NCI-H524 (cell line): ENCODE measurements around the gene CTNND1.

Source experiments
- DNase-seq, 2 experiments: peaks; one replicate each; lab custom pipeline; 2025; lab: John Stamatoyannopoulos, UW

CTNND1 gene

GRCh38 chr11:57764021-57764420, 2.4 kb downstream of the CTNND1 start:
- no peak for DNase-seq

- no peak for DNase-seq
These were observed 3.0 kb downstream of the CTNND1 start for GRCh38 chr11:57764566-57764965.

DNA sequence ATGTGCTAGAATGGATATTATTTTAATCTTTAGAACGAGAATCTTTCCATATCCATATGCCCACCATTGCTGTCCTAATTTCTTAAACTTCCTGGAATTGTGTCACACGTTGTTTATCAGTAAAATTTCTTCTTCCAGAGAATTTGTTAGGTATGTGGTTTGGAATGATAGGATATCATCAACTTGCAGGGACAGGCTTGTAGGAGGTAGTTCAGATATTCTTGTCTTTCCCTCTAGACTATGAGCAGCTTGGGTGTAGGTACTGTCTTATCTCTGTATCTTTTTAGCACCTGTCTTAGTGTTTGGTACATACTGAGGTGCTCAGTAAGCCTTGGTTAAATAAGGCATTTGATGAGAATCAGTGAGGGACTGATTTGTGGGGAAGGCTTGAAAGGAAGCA, 3.4 kb downstream of the CTNND1 start:
- DNase-seq = no peak

GRCh38 chr11:57770793-57771192, 9.2 kb downstream of the CTNND1 start:
- DNase-seq = no peak

DNA sequence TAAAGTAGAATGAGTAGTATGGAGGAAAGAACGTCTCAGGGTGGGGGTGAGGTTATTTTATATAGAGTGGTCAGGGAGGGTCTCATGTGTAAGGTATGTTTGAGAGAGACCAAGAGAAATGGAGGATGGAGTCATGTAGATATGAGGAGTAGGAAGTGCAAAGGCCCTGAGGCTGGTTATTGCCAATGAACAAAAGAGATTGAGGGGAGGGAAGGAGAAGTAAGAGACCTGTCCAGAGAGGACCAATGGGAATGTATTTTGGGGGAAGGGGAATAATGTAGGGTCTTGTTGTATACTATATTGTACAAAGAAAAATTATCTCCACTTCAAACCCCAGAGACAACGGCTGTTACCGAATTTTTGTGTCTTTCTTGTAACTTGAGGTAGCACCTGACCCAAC, 9.8 kb downstream of the CTNND1 start:
- no peak for DNase-seq

DNA sequence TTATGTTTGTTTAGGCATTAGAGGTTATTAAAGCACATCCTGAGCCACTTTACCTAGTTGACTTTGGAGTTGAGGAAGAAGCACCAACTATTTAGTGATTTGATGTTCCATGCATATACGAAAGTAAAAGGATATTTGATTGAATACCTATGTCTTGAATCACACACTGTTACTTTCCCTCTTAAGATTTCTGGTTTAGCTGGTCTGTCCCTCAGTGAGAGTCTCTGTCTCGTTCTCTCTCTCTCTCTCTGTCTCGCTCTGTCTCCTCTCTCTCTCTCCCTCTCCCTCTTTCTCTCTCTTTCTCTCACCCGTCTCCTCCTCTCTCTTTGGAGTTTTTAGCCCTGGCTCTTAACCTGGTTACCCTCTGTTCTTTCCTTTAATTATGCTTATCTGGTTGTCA, 11.0 kb downstream of the CTNND1 start:
- DNase-seq = no peak

DNA sequence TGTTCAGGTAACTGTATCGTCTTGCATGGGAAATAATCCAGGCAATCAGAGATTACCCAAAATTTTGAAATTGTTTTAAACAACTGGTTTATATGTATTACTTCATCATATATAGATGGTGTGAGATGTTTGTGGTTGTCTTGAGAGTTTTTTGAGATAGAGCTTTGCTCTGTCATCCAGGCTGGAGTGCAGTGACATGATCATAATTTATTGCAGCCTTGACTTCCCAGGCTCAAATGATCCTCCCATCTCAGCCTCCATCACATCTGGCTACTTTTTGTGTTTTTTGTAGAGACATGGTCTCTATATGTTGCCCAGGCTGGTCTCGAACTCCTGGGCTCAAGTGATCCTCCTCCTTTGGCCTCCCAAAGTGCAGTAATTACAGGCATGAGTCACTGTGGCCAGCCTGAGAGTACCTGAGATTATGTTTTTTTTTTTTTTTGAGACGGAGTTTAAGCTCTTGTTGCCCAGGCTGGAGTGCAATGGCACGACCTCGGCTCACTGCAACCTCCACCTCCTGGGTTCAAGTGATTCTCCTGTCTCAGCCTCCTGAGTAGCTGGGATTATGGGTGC, 11.5 kb downstream of the CTNND1 start:
- DNase-seq = no peak

DNA sequence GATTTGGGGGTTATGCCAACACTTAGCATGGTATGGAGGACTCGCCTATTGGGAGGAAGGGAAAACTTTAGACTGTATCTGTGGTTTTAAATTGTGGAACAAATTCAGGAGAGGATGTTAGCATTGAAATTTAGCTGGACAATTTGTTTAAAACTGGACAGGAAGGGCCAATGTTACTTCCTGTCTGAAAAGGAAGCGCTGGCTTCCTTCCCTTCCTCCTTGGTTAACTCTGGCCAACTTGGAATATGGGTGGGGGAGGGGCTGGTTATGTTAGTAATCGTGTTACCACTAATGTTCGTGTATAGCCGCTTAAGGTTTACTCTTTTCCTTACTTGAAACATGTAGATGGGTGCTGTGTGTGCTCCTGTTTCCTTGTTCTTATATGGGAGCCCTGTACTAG, 13.9 kb downstream of the CTNND1 start:
- DNase-seq = no peak

DNA sequence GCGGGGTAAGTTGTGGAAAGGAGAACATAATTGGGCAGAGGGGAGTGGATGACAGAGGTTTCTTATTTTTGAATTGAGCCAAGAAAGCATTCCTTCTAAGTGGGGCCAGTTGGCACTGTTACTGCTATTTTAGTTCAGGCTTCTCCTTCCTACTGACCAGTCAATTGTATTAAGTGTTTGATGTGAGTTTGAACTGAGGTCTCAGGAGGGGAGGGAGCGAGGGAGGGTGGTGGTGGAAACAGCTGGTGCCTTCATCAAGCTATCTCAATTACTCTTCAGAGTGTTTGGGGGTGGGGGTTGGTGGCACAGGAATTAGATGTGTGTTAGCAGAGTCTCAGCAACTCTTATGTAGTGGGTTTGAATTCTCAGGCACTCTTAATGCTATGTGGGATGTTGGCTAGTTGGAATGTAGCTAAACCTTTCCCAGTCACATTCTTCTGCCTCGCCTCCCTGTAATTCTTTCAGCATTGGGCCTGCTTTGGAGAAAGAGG, 14.5 kb downstream of the CTNND1 start:
- peak; percentile 25 to 72 for DNase-seq

GRCh38 chr11:57776577-57777210, 15.1 kb downstream of the CTNND1 start:
- no peak for DNase-seq

- DNase-seq = no peak
These were observed 16.3 kb downstream of the CTNND1 start for GRCh38 chr11:57777969-57778317.

GRCh38 chr11:57778318-57779037, 16.9 kb downstream of the CTNND1 start:
- no peak for DNase-seq

- no peak for DNase-seq
These were observed 17.7 kb downstream of the CTNND1 start for GRCh38 chr11:57779276-57779675.

DNA sequence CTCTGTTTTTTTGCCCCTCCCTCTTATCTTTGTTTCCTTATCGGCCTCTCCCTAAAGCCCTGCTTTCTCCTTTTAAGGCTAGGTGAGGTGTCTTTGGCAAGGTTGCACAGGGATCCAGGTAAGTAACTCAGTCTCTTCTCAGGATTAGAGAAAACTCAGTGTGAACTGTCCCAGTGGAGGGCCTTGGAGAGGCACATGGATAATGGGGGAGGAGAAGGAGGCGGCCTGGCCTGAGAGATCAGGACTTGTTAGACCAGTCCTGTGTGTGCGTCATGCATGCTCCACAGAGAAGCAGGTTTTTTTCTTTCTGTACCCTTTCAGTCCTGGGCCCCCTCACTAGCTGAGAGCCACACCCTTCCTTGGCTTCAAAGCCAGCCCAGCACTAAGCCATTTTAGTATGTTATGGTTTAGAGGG, 19.9 kb downstream of the CTNND1 start:
- no peak for DNase-seq

DNA sequence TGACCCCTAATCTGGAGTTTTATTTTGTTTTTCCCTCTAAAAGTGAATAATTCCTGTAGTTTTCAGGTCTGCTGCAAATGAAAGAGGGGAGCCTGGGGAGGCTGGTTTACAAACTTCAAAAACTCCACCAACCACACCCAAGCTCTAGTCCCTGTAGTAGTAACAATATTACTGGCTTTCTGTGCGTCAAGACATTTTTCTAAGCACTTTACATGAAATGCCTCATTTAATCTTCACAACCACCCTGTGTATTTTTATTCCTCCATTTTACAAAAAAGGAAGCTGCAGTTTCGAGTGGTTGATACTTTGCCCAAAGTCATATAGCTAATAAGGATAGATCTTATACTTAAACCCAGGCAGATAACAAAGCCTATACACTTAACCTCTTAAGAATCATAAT, 23.5 kb downstream of the CTNND1 start:
- DNase-seq = no peak

DNA sequence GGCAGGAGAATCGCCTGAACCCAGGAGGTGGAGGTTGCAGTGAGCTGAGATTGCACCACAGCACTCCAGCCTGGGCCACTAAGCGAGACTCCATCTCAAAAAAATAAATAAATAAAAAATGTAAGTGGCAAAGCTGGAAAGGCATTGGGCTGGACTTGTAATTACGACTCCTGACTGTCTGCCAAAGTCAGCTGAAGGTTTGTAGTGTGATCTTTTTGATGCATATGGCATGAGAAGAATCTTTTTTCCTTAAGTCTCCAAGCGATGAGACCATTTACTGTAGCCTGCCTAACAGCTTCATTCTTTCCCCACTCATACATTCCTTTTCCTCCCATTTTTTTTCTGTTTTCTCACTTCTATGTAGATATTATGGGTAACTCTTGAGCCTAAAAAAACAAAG, 24.8 kb downstream of the CTNND1 start:
- no peak for DNase-seq

GRCh38 chr11:57787006-57787604, 25.5 kb downstream of the CTNND1 start:
- no peak for DNase-seq

- DNase-seq = no peak
These were observed 26.5 kb downstream of the CTNND1 start for GRCh38 chr11:57787920-57788702.

GRCh38 chr11:57788703-57789088, 27.1 kb downstream of the CTNND1 start:
- DNase-seq = no peak

DNA sequence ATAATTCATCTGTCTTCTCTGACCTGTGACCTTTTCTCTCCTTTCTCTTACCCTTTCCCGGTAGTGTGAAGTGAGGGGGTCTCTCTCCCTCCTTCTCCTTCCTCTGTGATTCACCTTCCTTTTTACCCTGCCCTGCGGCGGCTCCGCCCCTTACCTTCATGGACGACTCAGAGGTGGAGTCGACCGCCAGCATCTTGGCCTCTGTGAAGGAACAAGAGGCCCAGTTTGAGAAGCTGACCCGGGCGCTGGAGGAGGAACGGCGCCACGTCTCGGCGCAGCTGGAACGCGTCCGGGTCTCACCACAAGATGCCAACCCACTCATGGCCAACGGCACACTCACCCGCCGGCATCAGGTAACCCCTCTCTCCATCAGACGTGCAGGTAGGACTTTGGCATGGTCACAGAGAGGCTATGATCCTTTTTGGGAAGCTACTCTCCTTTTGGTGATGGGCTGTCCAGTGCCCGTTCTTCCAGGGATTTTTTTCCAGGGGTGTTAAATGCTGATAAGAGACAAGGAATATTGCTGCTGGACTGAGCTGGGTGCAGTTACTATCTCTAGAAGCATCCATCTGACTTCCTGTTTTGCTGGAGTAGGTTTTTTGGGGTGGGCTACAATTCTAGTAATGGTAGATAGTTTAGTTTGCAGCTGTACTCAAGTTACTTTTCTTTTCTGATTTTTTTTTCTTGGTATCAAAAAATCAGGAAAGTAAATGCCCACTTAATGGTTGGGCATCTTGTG, 29.9 kb downstream of the CTNND1 start:
- no peak for DNase-seq

DNA sequence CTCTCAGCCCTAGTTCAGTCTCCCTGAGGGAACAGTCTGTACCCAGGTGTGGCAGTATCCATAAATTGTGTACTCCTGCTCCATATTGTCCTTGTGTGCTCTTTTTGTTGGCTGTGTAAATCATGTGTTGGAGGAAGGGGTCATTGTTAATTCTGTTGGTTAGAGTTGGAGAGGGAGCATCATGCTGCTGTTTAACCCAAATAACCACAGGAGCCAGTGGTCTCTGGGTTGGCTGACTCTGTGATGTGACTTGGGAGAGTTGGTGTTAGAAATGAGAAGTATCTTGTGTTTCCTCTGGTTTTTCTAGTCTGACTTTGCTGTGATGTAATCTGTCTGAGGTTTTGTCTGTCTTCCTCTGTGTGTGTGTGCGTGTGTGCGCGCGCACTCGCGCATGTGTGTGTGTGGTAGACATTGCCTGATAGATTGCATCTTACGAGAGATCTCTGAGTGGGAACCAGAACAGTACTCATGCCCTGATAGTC, 30.5 kb downstream of the CTNND1 start:
- no peak for DNase-seq
